ENCODE results near the gene SALL4. TPM values are rescaled to one million over a fixed set of nuclear protein-coding genes. Genes with fewer than 3 reads are reported as not detected.

The SALL4 gene
- total and polyA plus RNA-seq, 9 of the 15 experiments (the other 6 are each of a cell fraction or from before 2014, with no cell fraction given): 0.03 to 0.07 TPM; not detected in 7

DNA sequence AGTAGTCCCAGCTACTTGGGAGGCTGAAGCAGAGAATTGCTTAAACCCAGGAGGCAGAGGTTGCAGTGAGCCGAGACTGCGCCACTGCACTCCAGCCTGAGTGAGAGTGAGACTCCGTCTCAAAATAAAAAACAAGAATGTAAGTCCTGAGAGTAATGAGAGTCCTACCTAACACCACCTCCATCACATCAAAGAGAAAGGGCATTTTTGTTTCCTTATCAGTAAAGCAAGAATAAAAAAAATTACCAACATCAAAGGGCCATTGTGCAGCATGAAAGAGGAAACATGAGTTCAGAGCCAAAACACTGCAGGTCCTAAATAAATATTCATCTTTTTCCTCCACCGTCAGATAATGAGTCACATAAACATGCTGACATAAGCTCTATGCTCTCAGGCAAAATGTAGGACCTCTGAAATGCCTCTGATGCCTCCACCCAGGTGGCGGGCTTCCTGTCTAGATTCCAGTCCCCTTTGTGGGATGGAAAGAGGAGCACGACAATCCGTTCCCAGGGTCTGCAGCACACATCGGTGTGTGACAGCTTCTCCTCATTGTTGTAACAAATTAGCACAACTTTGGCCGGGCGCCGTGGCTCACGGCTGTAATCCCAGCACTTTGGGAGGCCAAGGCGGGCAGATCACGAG lies 41.3 kb downstream of the SALL4 start (continued):
- no peak for TF ChIP-seq TCF3 (CRISPR knock-in tag; IDR thresholded peaks at IDR 0.05)
- TF ChIP-seq ZNF586 (CRISPR knock-in tag; conservative IDR thresholded peaks at IDR 0.05): no peak
- no peak for TF ChIP-seq ZBTB1 (CRISPR knock-in tag; IDR thresholded peaks at IDR 0.05; ENCODE audit: borderline replicate concordance, low read depth)
- TF ChIP-seq TAL1 (IDR thresholded peaks at IDR 0.05): no peak
- 0 out of 2 replicates have a peak, but pooled peaks have one; percentile 12 for TF ChIP-seq C11orf30 (IDR thresholded peaks at IDR 0.05; ENCODE audit: low read depth)
- no peak for TF ChIP-seq MTA2 (IDR thresholded peaks at IDR 0.05; ENCODE audit: low read depth)
- no peak for TF ChIP-seq MCM3 (IDR thresholded peaks at IDR 0.05)

DNA sequence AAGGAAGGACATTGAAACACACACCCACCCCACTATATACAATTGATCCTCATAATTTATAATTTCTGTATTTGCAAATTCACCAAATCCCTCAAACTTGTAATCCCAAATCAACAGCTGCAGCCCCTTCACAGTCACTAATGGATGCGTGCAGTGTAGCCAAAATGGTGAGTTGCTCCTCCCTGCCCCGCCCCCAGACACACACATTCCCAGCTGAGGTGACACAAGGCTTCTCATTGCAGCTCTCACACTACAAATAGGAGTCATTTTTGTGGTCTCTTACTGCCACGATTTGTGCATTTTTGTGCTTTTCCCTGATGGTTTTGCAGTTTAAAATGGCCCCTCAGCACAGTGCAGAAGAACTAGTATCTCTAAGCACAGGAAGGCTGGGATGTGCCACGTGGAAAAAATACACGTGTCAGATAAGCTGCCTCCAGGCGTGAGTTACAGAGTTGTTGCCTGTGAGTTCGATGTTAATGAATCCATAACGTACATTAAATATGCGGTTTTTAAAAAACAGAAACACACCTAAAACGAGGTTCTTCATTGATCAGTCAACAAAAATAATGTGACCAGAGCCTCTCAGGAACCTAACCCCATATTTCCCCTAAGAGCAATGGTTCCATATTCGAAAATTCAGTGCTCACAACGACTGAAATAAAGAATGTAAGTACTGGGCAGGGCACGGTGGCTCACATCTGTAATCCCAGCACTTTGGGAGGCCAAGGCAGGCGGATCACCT lies 42.4 kb downstream of the SALL4 start:
- in situ Hi-C loops (cut with MboI) (no loop called here), intact Hi-C loops (cut with micrococcal nuclease) (no loop called here)
- peaks cover 6 to 36% of the 10 kb centered on the region in 2 experiments; a peak in 3 of 5 replicates for H3K27me3 ChIP-seq (ENCODE audit: control insufficient read depth in 2 of 2, insufficient read depth in 2 of 2, low read length in 2 of 2)
- under 1% methylated on average over 13 of the region's 14 CpGs for WGBS (ENCODE audit: insufficient coverage, low coverage, missing lambda C conversion rate)
- TF ChIP-seq, protein P1, sequence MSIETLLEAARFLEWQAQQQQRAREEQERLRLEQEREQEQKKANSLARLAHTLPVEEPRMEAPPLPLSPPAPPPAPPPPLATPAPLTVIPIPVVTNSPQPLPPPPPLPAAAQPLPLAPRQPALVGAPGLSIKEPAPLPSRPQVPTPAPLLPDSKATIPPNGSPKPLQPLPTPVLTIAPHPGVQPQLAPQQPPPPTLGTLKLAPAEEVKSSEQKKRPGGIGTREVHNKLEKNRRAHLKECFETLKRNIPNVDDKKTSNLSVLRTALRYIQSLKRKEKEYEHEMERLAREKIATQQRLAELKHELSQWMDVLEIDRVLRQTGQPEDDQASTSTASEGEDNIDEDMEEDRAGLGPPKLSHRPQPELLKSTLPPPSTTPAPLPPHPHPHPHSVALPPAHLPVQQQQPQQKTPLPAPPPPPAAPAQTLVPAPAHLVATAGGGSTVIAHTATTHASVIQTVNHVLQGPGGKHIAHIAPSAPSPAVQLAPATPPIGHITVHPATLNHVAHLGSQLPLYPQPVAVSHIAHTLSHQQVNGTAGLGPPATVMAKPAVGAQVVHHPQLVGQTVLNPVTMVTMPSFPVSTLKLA (conservative IDR thresholded peaks at IDR 0.05): 0 out of 4 replicates have a peak, but pooled peaks of 1 of the 2 experiments have one; percentile 20
- TF ChIP-seq ZNF79 (CRISPR knock-in tag; IDR thresholded peaks at IDR 0.05; ENCODE audit: low read depth): no peak
- 0 out of 2 replicates have a peak, but pooled peaks have one; percentile 25 for TF ChIP-seq L3MBTL2 (IDR thresholded peaks at IDR 0.05)
- TF ChIP-seq, protein P2, sequence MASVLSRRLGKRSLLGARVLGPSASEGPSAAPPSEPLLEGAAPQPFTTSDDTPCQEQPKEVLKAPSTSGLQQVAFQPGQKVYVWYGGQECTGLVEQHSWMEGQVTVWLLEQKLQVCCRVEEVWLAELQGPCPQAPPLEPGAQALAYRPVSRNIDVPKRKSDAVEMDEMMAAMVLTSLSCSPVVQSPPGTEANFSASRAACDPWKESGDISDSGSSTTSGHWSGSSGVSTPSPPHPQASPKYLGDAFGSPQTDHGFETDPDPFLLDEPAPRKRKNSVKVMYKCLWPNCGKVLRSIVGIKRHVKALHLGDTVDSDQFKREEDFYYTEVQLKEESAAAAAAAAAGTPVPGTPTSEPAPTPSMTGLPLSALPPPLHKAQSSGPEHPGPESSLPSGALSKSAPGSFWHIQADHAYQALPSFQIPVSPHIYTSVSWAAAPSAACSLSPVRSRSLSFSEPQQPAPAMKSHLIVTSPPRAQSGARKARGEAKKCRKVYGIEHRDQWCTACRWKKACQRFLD (CRISPR knock-in tag; IDR thresholded peaks at IDR 0.05): no peak
- H3K9me1 ChIP-seq (ENCODE audit: control insufficient read depth, insufficient read depth, low read length): no peaks in the 10 kb centered on the region
- FAIRE-seq (peak; percentile 44), ATAC-seq (no peak), DNase-seq (ENCODE audit: extremely low read depth in 1 of 4, low spot score in 3 of 4) (no peak)
- H3K36me3 ChIP-seq (ENCODE audit: control insufficient read depth, insufficient read depth, low read length): no peaks in the 10 kb centered on the region
- BruUV-seq (replicated peaks): no TSS peak
- H2AFZ ChIP-seq (ENCODE audit: low read depth, low read length): peak overlapping the region; percentile 31; the same call in 1 of the 2 replicates
- ChIA-PET POLR2A (no interaction called here), CTCF (ENCODE audit: low intra/inter-chr PET ratio) (no interaction called here)
- no peaks in the 10 kb centered on the region for H3K79me2 ChIP-seq (ENCODE audit: control insufficient read depth, insufficient read depth, low read length)
- H3K9me3 ChIP-seq (replicated peaks; ENCODE audit: control insufficient read depth, insufficient read depth, low read depth, low read length): no peaks in the 10 kb centered on the region
- H3K4me2 ChIP-seq (ENCODE audit: insufficient read depth, low read length): no peak overlapping the region
- no peak overlapping the region for H3K4me3 ChIP-seq
- no peaks in the 10 kb centered on the region; a peak in 1 of 5 replicates for H3K4me1 ChIP-seq (replicated peaks in 1 of 2; ENCODE audit: control insufficient read depth in 2 of 2, insufficient read depth in 2 of 2, low read length in 2 of 2)
- H3K9ac ChIP-seq (ENCODE audit: insufficient read depth in 1 of 2, low read depth in 2 of 2, low read length in 2 of 2): no peak overlapping the region
- no peaks in the 10 kb centered on the region for H4K20me1 ChIP-seq (replicated peaks; ENCODE audit: control insufficient read depth, insufficient read depth, low read length)
- no peak overlapping the region for H3K27ac ChIP-seq (ENCODE audit: extremely low read depth, low read depth, low read length)

Data from K562 (cell line).